Stimulated activated CD8-positive, alpha-beta memory T cell treated with anti-CD3 and anti-CD28 coated beads, Interleukin-7, amount 100 ng/mL, for 1 hour (primary cell): ENCODE results near the gene LCE4A.
"Not testable (repeated sequence)": the region's sequence is repeated elsewhere in the genome, so short reads cannot be mapped to it uniquely, and the experiment has no call there.

ENCODE experiments used
- DNase-seq, 2 donors: peaks; one replicate each; pipeline ENCODE4 v3.0.0-alpha.2; 2020; ENCODE audit warnings: low read depth in 2 of 2

LCE4A gene, protein sequence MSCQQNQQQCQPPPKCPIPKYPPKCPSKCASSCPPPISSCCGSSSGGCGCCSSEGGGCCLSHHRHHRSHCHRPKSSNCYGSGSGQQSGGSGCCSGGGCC

GRCh38 chr1:152707860-152708259 is at the start of gene LCE4A:
LCE4A (plus strand) TSS chr1:152708160; CDS start chr1:152709076, 916 bp downstream.
- no peak for DNase-seq

DNA sequence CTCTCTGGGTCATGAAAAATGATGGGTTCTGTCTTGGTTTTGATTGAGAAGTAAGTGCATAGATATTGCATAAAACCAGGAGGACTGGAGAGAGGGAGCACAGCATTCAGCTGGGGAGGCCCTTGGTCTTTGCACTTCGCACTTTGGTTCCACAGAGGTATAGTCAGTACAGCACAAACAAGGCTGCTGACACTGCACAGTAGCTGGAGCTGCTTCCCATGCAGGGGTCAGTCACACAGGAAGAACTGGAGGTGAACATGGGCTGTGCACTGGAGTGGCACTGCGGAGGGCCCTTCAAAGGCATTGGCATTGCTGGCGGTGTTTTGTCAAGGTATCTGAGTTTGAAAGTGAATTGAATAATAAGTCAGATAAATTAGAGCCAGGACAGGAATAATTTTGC is 49.3 kb upstream of the LCE4A start:
- DNase-seq, result no peak

- DNase-seq, result no peak
Observed at GRCh38 chr1:152663098-152663497, 44.9 kb upstream of the LCE4A start, which contains the start of gene LCE2D. LCE2D (plus strand) TSS chr1:152663380; CDS start chr1:152664106, 726 bp downstream.

- not testable (repeated sequence) for DNase-seq
Observed at GRCh38 chr1:152666171-152666570, 41.8 kb upstream of the LCE4A start.

GRCh38 chr1:152667648-152668047 is 40.3 kb upstream of the LCE4A start:
- DNase-seq, result no peak

GRCh38 chr1:152673016-152673415 is 34.9 kb upstream of the LCE4A start:
- no peak for DNase-seq

DNA sequence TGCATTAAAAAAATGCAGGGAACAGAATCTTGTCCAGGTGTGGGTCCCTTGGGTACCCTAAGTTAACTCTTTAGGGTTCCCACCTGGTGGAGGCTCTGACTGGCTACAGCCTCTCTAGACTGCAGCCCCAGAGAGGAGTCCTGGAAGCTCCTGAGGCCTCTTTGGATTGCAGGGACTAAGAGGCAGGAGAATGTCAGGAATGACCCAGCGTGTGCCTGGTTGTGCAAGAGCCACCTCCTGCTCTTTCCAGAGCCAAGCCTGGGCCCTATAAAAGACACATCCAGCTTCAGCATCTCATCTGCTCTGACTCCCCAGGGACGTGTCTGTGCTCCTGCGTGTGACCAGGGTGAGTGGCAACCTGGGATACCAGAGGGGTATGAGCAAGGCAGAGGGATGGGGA is 33.0 kb upstream of the LCE4A start, which contains the start of gene LCE2C:
TSS of gene LCE2C (plus strand) at position 297 of the 400 bp plus-strand sequence. CDS start 737 bp downstream, outside the sequence.
- not testable (repeated sequence) for DNase-seq

GRCh38 chr1:152679459-152679858 is 28.5 kb upstream of the LCE4A start:
- no peak for DNase-seq

- DNase-seq, result no peak
Observed at GRCh38 chr1:152681616-152682015, 26.3 kb upstream of the LCE4A start.

- no peak for DNase-seq
Observed at GRCh38 chr1:152683846-152684245, 24.1 kb upstream of the LCE4A start.

GRCh38 chr1:152685823-152686222 is 22.1 kb upstream of the LCE4A start, which contains the start of gene LCE2B:
LCE2B (plus strand) TSS chr1:152686123; CDS start chr1:152686844, 721 bp downstream.
- DNase-seq, result not testable (repeated sequence)

DNA sequence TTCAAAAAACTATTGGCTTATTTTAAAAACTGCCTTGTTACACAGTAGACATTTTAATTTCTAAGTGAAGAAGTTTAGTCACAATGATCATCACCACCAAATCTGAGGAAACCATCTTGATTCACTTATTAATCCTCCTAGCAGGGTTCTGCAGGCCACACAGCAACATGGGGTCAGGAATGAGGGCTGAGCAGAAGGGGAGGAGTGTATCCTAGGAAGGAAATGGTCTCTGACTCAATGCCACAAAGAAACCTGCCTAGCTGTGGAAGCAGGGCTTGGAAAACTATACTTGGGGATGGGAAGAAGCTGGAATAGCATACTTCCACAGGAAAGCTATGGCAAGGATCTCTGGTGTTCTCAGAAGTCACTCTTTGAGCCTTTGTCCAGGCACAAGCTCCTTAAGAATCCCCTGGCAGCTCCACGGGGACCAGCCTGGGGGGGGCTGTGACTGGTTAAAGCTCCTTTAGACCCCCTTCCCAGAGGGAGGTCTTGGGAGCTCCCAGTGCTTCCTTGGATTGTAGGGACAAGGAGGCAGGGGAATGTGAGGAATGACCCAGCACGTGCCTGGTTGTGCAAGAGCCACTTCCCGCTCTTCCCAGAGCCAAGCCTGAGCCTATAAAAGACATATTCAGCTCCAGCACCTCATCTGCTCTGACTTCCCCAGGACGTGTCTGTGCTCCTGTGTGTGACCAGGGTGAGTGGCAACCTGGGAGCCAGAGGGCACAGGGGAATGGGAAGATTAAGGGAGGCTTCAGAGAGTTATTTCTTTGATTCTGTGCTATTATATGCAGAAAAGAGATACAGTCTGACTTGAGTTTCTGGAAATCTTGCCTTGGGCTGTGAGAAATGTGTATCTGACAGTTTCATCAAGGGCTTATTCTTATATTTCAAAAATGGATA is 10.0 kb upstream of the LCE4A start, which contains the start of gene LCE2A:
TSS of gene LCE2A (plus strand) at position 645 of the 900 bp plus-strand sequence. CDS start 557 bp downstream, outside the sequence.
- DNase-seq, result no peak

DNA sequence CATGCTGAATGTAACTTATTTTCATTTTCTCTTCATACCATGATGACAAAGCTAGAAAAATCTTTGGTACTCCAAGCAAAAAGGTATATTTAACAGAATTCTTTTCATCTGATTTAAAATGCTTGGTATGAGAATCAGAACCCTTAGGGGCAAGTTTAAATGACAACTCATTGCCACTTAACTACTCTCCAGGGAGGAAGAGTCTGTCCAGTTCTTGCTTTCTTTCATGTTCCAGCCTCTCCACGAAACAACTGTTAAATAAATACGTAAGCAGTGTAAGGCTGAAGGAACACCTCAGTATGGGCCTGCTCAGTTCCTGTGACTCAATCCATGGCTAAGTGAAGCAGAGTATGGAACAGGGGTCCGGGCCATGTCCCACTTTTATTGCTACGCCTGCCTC is 8.2 kb upstream of the LCE4A start:
- no peak for DNase-seq

- no peak for DNase-seq
Observed at GRCh38 chr1:152718238-152718637, 10.3 kb downstream of the LCE4A start.

- no peak for DNase-seq
Observed at GRCh38 chr1:152725261-152725660, 17.3 kb downstream of the LCE4A start.

- DNase-seq, result no peak
Observed at GRCh38 chr1:152728986-152729385, 21.0 kb downstream of the LCE4A start.

DNA sequence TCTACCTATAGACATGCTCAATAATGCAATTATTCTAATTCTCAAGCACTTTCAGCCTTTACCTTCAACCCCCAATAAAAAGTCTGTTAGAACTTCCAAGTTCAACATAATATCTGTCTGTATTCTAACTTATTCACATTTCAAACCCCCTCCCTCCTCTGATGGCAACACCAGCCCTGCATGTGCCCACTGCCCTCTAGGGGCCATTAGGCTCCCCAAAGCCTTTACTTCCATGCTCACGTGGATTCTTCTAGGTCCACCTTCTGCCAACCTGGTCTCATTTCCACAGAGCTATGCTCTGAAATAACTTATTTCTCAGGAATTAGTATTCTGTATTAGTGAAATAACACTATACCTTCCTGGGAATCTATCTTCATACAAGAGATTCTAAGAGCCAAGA is 27.7 kb downstream of the LCE4A start:
- no peak for DNase-seq

DNA sequence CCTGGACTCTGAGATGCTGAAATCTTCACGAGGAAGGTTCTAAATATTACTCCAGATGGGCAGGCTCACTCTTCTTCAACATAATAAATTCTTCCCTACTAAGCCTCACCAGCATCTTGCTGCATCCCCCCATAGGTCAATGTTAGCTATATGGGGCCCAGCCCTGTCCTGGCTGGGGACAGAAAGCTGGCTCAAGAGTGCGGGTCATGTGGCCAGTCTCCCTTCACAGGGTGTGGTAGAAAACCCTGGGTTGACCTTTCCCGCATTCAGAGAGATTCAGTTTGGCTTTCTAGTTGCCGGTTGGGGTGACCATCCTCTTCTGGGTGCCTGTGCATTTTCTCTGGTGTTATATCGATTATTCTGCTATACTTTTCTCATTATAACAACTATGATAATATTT is 30.0 kb downstream of the LCE4A start:
- DNase-seq, result no peak

- DNase-seq, result no peak
Observed at GRCh38 chr1:152739841-152740240, 31.9 kb downstream of the LCE4A start.

DNA sequence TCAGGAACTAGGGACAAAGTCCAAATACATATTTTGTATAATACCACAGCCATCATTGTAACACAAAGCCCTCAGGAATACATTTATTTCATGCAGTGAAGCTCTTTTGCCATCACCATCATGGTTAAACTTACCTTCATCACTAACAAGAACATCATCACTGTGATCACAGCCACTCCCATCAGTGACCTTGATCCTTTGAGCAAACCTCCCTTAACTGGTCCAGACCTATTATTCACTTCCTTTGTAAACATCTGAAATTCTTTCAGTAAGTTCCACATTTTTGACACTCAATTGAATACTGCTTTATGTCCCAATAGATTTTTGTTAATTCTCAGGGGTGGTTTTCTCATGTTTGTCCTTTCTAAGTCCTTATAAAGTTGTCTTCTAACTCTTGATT is 33.7 kb downstream of the LCE4A start:
- no peak for DNase-seq

- no peak for DNase-seq
Observed at GRCh38 chr1:152743371-152744145, 35.6 kb downstream of the LCE4A start.

- no peak for DNase-seq
Observed at GRCh38 chr1:152745289-152745704, 37.3 kb downstream of the LCE4A start.
